ENCODE measurements around the gene MSRB3. TPM values are rescaled to one million over a fixed set of nuclear protein-coding genes. Genes with fewer than 3 reads are reported as not detected.

The MSRB3 gene
- total RNA-seq, 1 experiment from 2014 or later, result 45.4 TPM

DNA sequence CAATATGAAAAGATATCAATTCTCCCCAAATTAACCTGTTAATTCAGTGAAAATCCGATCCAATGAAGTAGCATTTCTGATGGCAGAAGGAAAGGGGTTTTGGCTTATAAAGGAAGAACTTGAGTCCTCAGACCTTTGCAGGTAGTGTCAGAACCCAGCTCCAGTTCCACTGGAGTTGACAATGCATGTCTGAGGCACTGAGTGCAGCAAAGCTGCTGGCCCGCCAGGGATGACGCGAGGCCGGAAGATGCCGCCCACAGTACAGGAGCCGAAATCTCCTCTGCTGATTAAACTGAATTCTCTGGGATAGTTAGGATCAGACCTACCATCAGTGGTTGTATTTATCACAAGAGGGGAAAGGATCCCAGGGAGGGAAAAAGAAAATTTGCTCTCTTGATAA is 220.7 kb downstream of the MSRB3 start:
- in situ Hi-C loops (cut with HindIII; ENCODE audit: low pct_unique_long_range_greater_than_20kb, low sequenced_read_pairs), result no loop called here
- DNase-seq (ENCODE audit: low read depth), result no peak

DNA sequence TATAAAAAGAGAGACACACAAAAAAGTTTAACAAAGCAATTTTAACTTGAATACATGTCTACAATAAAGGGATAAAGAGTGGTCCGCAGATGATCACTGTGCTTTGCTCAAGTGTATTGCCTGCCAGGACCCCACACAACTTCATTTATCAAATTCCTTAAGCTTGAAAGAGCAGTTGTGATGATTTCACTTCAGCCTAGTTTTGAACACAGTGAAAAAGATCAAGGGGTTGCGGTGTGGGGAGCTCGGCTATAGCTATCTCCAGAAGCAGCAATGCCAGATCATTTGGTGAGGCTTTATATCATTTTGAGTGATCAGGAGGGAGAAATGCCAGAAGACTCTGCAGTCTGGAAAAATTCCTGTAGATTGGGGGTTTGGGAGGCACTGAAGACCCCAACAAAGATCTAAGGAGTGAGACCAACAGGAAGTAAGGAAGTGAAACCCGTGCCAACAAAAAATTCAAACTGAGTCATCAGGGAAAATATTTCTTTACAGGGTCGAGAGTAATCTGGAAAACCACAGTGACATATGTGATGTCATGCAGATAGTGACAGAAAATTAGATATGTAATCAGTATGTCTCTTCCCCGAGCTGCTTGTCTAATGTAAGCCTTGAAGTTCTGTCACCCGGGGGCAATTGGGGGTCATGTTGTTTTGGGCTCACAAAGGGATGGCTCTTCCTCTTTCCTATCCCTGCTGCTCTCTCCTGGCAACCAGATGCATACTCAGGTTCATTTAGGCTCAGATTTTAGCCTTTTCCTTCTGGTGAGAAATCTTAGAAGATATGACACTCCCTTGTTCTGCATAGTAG is 221.8 kb downstream of the MSRB3 start:
- DNase-seq (ENCODE audit: low read depth), result no peak

DNA sequence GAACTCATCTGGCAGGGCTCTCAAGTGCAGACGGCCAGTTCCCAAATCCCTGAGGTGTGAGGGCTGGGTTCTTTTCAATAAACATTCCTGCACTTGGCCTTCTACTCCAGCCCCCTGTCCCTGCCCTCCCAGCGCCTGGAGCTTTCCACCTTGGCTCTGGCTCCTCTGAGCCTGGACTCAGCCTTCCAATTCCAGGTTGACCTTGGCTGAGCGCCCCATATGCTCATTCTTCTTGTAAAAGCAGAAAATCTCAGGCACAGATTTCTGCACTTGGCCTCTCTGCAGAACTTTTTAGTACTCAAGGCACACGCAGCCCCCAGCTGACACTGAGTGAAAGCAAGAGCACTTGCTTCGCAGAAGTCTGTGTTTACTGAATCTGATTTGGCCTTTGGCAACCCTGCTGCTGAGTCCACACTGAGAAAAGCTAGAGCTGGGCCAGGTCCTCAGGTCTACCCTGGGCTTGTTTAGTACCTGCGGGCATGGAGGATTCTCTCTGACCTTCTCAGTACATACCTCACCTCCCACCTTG is 222.7 kb downstream of the MSRB3 start:
- DNase-seq (ENCODE audit: low read depth), result no peak
- in situ Hi-C loops (cut with HindIII; ENCODE audit: low pct_unique_long_range_greater_than_20kb, low sequenced_read_pairs), result no loop called here

More for the DNA sequence above, 221.8 kb downstream of the MSRB3 start:
- in situ Hi-C loops (cut with HindIII; ENCODE audit: low pct_unique_long_range_greater_than_20kb, low sequenced_read_pairs), result no loop called here

GRCh38 chr12:65501935-65502334 is 223.5 kb downstream of the MSRB3 start:
- DNase-seq (ENCODE audit: low read depth), result no peak
- in situ Hi-C loops (cut with HindIII; ENCODE audit: low pct_unique_long_range_greater_than_20kb, low sequenced_read_pairs), result no loop called here

- in situ Hi-C loops (cut with HindIII; ENCODE audit: low pct_unique_long_range_greater_than_20kb, low sequenced_read_pairs), result no loop called here
Observed at GRCh38 chr12:65504417-65504816, 225.9 kb downstream of the MSRB3 start.

DNA sequence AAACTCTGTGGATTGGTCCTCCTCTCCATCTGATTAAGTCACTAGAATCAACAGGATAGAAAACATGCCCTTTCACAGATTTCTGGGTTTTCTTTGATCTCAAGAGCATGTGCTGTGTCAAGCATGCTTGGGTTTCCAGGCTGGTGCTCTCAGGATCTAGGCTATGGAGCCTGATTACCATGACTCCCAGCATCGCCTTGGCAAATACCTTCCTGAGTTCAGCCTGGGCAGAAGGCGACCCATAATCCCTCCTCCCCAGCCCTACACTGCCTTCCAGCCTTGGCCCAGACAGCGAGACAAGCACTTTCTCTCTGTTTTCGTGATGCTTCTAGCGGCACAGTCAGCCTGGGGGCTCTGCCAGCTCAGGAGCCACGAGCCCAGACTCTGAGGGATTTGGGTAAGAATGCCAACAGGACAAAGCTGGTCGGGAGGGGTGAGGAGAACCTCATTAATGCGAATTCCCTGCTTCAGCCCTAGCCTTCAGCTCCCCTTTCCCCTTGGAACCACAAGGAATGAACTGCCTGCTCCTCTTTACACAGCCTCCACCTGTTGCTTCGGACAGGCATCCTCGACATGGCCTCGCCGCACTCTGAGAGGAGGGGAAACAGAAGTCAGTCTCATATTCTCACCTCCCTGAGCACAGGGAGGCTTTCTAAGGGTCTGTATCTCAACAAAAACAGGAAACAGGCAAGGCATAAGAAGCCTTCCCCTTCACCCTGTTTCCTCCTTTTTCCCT is 227.1 kb downstream of the MSRB3 start:
- in situ Hi-C loops (cut with HindIII; ENCODE audit: low pct_unique_long_range_greater_than_20kb, low sequenced_read_pairs), result no loop called here
- DNase-seq (ENCODE audit: low read depth), result no peak

More at GRCh38 chr12:65504417-65504816, 225.9 kb downstream of the MSRB3 start:
- no peak for DNase-seq (ENCODE audit: low read depth)

GRCh38 chr12:65508276-65509035 is 230.0 kb downstream of the MSRB3 start:
- in situ Hi-C loops (cut with HindIII; ENCODE audit: low pct_unique_long_range_greater_than_20kb, low sequenced_read_pairs), result no loop called here
- no peak for DNase-seq (ENCODE audit: low read depth)

GRCh38 chr12:65510007-65510406 is 231.5 kb downstream of the MSRB3 start:
- no peak for DNase-seq (ENCODE audit: low read depth)
- in situ Hi-C loops (cut with HindIII; ENCODE audit: low pct_unique_long_range_greater_than_20kb, low sequenced_read_pairs), result no loop called here

- in situ Hi-C loops (cut with HindIII; ENCODE audit: low pct_unique_long_range_greater_than_20kb, low sequenced_read_pairs), result no loop called here
- DNase-seq (ENCODE audit: low read depth), result no peak
Observed at GRCh38 chr12:65510584-65511050, 232.1 kb downstream of the MSRB3 start.

- in situ Hi-C loops (cut with HindIII; ENCODE audit: low pct_unique_long_range_greater_than_20kb, low sequenced_read_pairs), result no loop called here
- no peak for DNase-seq (ENCODE audit: low read depth)
Observed at GRCh38 chr12:65511134-65511834, 232.8 kb downstream of the MSRB3 start.

- in situ Hi-C loops (cut with HindIII; ENCODE audit: low pct_unique_long_range_greater_than_20kb, low sequenced_read_pairs), result no loop called here
Observed at GRCh38 chr12:65511912-65512311, 233.4 kb downstream of the MSRB3 start.

More at GRCh38 chr12:65511912-65512311, 233.4 kb downstream of the MSRB3 start:
- DNase-seq (ENCODE audit: low read depth), result no peak

Other genes with a start within 250 kb of the MSRB3 start
- not detected in 2 replicates for gene WIF1, start 157.4 kb upstream of the MSRB3 start, total RNA-seq (2014; rRNA removed; shearing (Covaris generic); ENCODE audit: low replicate concordance)
- 28.3 and 65.9 TPM in 2 replicates for gene LEMD3, start 109.1 kb upstream of the MSRB3 start, total RNA-seq (2014; rRNA removed; shearing (Covaris generic); ENCODE audit: low replicate concordance)